Activated B cell treated with CpG ODN at 0.5 μM for 24 hours (primary cell): Measurements from ENCODE around the gene CFDP1. TPM values are rescaled to one million over a fixed set of nuclear protein-coding genes. Genes with fewer than 3 reads are reported as not detected.
"Not testable (repeated sequence)": the region's sequence is repeated elsewhere in the genome, so short reads cannot be mapped to it uniquely, and the experiment has no call there.

Experiments
- ATAC-seq: fragments of 200-7000 bp; cut with Tn5 transposase; one replicate; pipeline ENCODE4 v1.10.0; 2021; ENCODE audit warnings: low read depth, mild to moderate bottlenecking, moderate library complexity
- CTCF ChIA-PET: fragments of 350-600 bp; sonication (Branson Sonifier 250); formaldehyde crosslinking; loops from one replicate; lab custom pipeline; 2021; ENCODE audit warnings: antibody characterized with exemption; lab: Charles Lee
- POLR2A ChIA-PET: fragments of 350-600 bp; sonication (Branson Sonifier 250); formaldehyde crosslinking; loops from one replicate; lab custom pipeline; 2021; ENCODE audit warnings: antibody characterized with exemption; lab: Charles Lee
- DNase-seq: peaks from one replicate; pipeline ENCODE4 v3.0.0; 2022
- H3K27ac Mint-ChIP-seq: one replicate; pipeline ENCODE4 v1.8.0; 2020; ENCODE audit warnings: mixed read lengths
- H3K27me3 Mint-ChIP-seq: one replicate; pipeline ENCODE4 v1.8.0; 2021; ENCODE audit warnings: mixed read lengths
- H3K36me3 Mint-ChIP-seq: one replicate; pipeline ENCODE4 v1.8.0; 2021; ENCODE audit warnings: low read depth, mixed read lengths
- H3K4me1 Mint-ChIP-seq: one replicate; pipeline ENCODE4 v1.8.0; 2021; ENCODE audit warnings: mixed read lengths
- H3K4me3 Mint-ChIP-seq: one replicate; pipeline ENCODE4 v1.8.0; 2020; ENCODE audit warnings: mild to moderate bottlenecking, mixed read lengths
- H3K9me3 Mint-ChIP-seq: one replicate; pipeline ENCODE4 v1.8.0; 2020; ENCODE audit warnings: mixed read lengths
- intact Hi-C: fragments of 100-400 bp; cut with micrococcal nuclease; formaldehyde crosslinking; loops from one replicate; pipeline ENCODE4 v1.15.1; 2024
- total RNA-seq: library from RNA; stranded (reverse); gene quantifications from 2 replicates; pipeline ENCODE4 v1.2.3, GENCODE V29; 2022
- TF ChIP-seq, protein P1 (sequence below): fragments of 200-600 bp; IDR thresholded peaks from one replicate; pipeline ENCODE4 v1.8.0; 2022; ENCODE audit warnings: antibody characterized with exemption, mild to moderate bottlenecking

CFDP1 gene
- total RNA-seq, 1 donor from 2014 or later, result 32.0 TPM

DNA sequence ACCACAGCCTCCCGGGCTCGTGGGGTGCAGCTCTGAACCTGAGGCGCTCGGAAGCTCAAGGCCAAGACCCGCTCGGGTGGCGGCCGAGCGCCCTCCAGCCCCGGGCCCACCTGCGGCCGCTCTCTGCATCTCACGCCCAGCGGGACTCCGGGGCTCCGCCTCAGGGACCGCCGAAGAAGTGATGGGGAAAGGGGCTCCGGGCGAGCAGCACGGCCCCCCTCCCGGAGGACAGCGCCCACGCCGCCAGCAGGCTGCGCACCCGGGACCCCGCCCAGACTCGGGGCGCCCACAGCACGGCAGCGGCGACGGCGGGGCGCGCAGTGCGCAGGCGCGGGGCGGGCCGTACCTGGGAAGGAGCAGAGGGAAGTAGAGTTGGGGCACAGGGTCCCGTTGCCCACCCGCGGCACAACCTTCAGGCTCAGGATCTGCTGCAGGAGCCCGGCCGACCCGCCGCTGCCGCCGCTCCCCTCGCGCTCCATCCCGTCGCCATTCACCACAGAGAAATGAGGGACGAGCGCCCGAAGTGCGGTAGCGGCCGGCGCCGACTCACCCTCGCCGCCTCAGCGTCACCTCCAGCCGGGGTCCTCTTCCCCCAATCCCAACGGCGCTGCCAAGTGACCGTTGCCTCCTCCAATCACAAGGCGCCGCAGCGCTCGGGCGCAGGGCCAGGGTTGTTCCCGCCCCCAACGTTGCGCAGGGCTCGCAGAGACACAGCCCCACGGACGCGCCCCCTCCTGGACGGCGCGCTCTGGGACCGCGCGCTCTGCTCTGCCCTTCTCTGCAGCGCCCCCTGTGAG is 31.0 kb upstream of the CFDP1 start, which contains the start of gene TMEM170A:
TMEM170A (minus strand) TSS at position 568 of the 797 bp plus-strand sequence; CDS start at position 479, 89 bp downstream.
- peak; percentile 95 for ATAC-seq

DNA sequence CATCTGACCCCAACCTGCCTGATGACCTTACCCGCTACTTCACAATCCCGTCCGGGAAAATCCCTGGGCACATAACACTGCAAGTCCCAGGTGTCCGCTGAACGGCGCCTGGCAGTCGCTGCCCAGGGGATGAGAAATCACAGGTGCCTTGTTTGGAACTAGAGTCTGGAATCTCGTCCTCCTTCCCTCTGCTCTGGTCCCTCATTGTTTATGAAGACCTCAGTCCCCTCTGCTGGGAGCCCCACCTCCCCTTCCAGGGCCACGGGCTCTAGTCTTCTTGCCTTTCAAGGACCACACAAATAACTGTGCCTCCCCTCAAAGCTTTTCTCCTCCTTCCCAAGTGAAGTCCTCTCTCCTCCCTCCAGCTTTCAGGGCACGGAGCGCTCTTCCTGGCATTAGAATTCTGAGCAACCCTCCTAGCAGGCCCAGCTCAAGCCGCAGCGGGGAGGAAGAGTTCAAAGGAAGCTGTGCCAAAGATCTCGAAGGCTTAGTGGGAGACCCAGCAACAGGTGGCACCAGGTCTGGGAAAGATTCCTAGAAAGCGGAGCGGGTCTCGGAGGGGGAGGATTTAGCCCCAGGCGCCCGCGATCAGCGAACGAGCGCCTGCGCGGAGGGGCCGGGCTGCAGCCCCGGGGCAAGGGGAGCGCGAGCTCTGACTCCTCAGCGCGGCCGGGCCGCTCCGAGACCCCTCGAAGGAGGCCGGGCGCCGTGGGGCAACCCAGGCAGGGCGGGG is 30.3 kb upstream of the CFDP1 start:
- CTCF ChIA-PET, result interaction anchor here (1.0 to 1.1 kb wide), 2 partner anchors 9 to 43 kb away, joined by 3 read pairs; no protein-coding TSS in a partner anchor
- not testable (repeated sequence) for H3K36me3 Mint-ChIP-seq, H3K27me3 Mint-ChIP-seq, DNase-seq, H3K9me3 Mint-ChIP-seq
- intact Hi-C loops, result loop anchor here (1.0 to 10.0 kb wide), 10 partner anchors 30 to 1749 kb away; partner anchors contain the start of genes ADAT1, CFDP1, GABARAPL2 and KARS1
- Mint-ChIP-seq H3K4me1 (peaks cover 41% of the 10 kb centered on the region), H3K4me3 (peak overlapping the region; percentile 92), H3K27ac (peak overlapping the region; percentile 84)
- POLR2A ChIA-PET, result interaction anchor here (0.5 to 3.1 kb wide), 7 partner anchors 30 to 211 kb away, joined by 3 to 14 read pairs (median 5); partner anchors contain the start of genes ADAT1, CFDP1 and TERF2IP
- peak; percentile 0 for ATAC-seq

More for the DNA sequence above, 31.0 kb upstream of the CFDP1 start, which contains the start of gene TMEM170A:
- ChIA-PET CTCF (interaction anchor here (1.0 to 1.8 kb wide), 11 partner anchors 8 to 265 kb away, joined by 3 to 12 read pairs (median 4); partner anchors contain the start of gene CHST6), POLR2A (interaction anchor here (0.5 to 3.1 kb wide), 7 partner anchors 31 to 184 kb away, joined by 3 to 14 read pairs (median 4); partner anchors contain the start of genes ADAT1, CFDP1, KARS1 and TERF2IP)
- Mint-ChIP-seq H3K4me3 (peak within 1 kb of the TSS; percentile 92), H3K4me1 (peaks cover 41% of the 10 kb centered on the region), H3K36me3 (peaks cover 9% of the 10 kb centered on the region), H3K9me3 (no peaks in the 10 kb centered on the region), H3K27ac (peak within 1 kb of the TSS; percentile 89), H3K27me3 (no peaks in the 10 kb centered on the region)
- TF ChIP-seq, protein P1, sequence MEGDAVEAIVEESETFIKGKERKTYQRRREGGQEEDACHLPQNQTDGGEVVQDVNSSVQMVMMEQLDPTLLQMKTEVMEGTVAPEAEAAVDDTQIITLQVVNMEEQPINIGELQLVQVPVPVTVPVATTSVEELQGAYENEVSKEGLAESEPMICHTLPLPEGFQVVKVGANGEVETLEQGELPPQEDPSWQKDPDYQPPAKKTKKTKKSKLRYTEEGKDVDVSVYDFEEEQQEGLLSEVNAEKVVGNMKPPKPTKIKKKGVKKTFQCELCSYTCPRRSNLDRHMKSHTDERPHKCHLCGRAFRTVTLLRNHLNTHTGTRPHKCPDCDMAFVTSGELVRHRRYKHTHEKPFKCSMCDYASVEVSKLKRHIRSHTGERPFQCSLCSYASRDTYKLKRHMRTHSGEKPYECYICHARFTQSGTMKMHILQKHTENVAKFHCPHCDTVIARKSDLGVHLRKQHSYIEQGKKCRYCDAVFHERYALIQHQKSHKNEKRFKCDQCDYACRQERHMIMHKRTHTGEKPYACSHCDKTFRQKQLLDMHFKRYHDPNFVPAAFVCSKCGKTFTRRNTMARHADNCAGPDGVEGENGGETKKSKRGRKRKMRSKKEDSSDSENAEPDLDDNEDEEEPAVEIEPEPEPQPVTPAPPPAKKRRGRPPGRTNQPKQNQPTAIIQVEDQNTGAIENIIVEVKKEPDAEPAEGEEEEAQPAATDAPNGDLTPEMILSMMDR, result peak; percentile 99
- peak; percentile 98 for DNase-seq
- intact Hi-C loops, result loop anchor here (1.0 to 10.0 kb wide), 10 partner anchors 31 to 1748 kb away; partner anchors contain the start of genes ADAT1, CFDP1, GABARAPL2 and KARS1

DNA sequence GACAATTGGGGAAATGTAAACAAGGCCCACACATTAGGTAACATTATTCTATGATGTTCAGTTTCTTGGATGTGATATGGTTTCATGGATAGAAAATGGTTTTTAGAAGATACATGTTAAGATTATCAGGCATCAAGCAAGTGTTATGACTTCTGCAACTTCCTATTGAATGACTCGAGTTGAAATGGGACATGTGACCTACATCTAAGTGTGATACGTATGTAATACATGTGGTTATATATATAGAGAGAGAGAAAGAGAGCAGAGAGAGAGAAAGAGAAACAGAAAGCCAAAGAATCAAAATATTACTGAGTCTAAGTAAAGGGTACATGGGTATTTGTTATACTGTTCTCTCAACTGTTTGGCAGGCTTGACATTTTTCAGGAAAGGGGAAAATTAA is 29.5 kb upstream of the CFDP1 start:
- no peak for DNase-seq
- no peaks in the 10 kb centered on the region for H3K9me3 Mint-ChIP-seq
- CTCF ChIA-PET, result no interaction called here

DNA sequence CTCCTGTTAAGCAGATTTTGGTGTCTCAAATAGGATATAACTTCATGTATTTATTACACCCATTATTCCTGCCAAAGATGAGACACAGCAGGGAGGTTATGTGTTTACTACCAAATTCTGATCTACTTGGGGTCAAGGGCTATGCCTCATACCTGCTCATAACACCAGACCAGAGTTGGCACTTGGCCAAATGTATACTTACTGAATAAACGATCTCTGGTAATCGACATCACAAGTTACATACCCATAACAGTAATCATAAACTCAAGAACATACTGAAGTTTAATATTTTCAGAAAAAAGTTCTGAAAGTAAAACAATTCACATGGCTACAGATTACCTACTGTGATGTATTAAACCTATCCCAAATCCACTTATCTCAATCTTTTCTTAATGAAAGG is 28.3 kb upstream of the CFDP1 start:
- Mint-ChIP-seq H3K27ac (no peak overlapping the region), H3K36me3 (peaks cover 19% of the 10 kb centered on the region), H3K4me1 (peaks cover 50% of the 10 kb centered on the region), H3K9me3 (no peaks in the 10 kb centered on the region), H3K27me3 (no peaks in the 10 kb centered on the region), H3K4me3 (no peak overlapping the region)
- DNase-seq (no peak), ATAC-seq (no peak)
- TF ChIP-seq, protein P1, result no peak
- intact Hi-C loops, result loop anchor here (5.0 to 10.0 kb wide), 2 partner anchors 467 to 1751 kb away; partner anchors contain the start of gene ZNRF1
- ChIA-PET POLR2A (no interaction called here), CTCF (no interaction called here)

More for the DNA sequence above, 29.5 kb upstream of the CFDP1 start:
- peaks cover 48% of the 10 kb centered on the region for H3K4me1 Mint-ChIP-seq
- POLR2A ChIA-PET, result interaction anchor here (0.6 kb wide), 1 partner anchor 212 kb away, joined by 6 read pairs; no protein-coding TSS in a partner anchor
- TF ChIP-seq, protein P1, result no peak
- H3K36me3 Mint-ChIP-seq, result peaks cover 14% of the 10 kb centered on the region
- no peaks in the 10 kb centered on the region for H3K27me3 Mint-ChIP-seq
- intact Hi-C loops, result loop anchor here (5.0 to 10.0 kb wide), 2 partner anchors 468 to 1749 kb away; partner anchors contain the start of gene ZNRF1
- H3K4me3 Mint-ChIP-seq, result peak overlapping the region; percentile 92
- no peak for ATAC-seq
- peak overlapping the region; percentile 3 for H3K27ac Mint-ChIP-seq

DNA sequence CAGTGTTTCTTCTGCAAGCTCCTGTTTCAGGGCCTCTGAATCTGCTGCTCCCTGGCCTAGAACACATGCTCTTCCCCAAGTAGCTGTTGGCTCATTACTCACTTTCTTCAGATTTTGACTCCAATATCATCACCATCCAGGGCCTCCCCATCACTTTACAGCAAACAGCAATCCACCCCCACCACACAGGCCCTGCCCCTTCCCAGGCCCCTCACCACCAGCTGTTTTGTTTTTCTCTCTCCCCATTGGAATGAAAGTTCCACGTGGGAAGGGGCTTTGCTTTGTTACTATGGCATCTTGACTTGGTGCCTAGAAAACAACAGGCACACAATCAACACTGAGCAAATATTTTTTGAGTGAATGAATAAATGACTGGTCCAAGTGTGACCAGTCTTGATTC is 27.1 kb upstream of the CFDP1 start:
- intact Hi-C loops, result loop anchor here (5.0 to 10.0 kb wide), 2 partner anchors 466 to 1752 kb away; partner anchors contain the start of gene ZNRF1
- Mint-ChIP-seq H3K9me3 (no peaks in the 10 kb centered on the region), H3K27ac (no peak overlapping the region), H3K4me1 (peaks cover 58% of the 10 kb centered on the region), H3K36me3 (peaks cover 22% of the 10 kb centered on the region), H3K4me3 (no peak overlapping the region), H3K27me3 (no peaks in the 10 kb centered on the region)
- POLR2A ChIA-PET, result no interaction called here
- CTCF ChIA-PET, result no interaction called here
- TF ChIP-seq, protein P1, result no peak
- no peak for DNase-seq
- no peak for ATAC-seq
